Neutrophil (primary cell): Measurements from ENCODE around the gene RAF1.
A peak's percentile ranks its signal among the peaks of the same experiment; 100 is the strongest.

ENCODE experiments used
- H3K27ac ChIP-seq: fragments of 200-600 bp; sonication (generic); 2 replicates; pipeline ENCODE4 v1.5.1; 2016; ENCODE audit warnings: mild to moderate bottlenecking, moderate library complexity
- H3K27me3 ChIP-seq: fragments of 200-600 bp; sonication (generic); 2 replicates; pipeline ENCODE4 v1.6.0; 2016; ENCODE audit warnings: mild to moderate bottlenecking
- H3K36me3 ChIP-seq: fragments of 200-600 bp; sonication (generic); 2 replicates; pipeline ENCODE4 v1.5.1; 2017
- H3K4me1 ChIP-seq, 2 experiments: fragments of 200-600 bp in 1 of 2; sonication (generic) in 1 of 2; 1 replicate in 1 of 2; 2 replicates in 1 of 2; pipeline versions ENCODE4 v1.5.1 to v1.6.1; 2013 to 2016; ENCODE audit warnings: low read depth in 1 of 2, low read length in 1 of 2, mild to moderate bottlenecking in 1 of 2, moderate library complexity in 1 of 2; ENCODE audit not compliant: control insufficient read depth in 1 of 2, insufficient read depth in 1 of 2
- H3K4me3 ChIP-seq, 2 experiments: fragments of 200-600 bp in 1 of 2; sonication (generic) in 1 of 2; 1 replicate in 1 of 2; 2 replicates in 1 of 2; pipeline ENCODE4 v1.5.1; 2013 to 2016; ENCODE audit warnings: low read depth in 1 of 2, low read length in 1 of 2, mild to moderate bottlenecking in 1 of 2, moderate library complexity in 1 of 2
- H3K9me3 ChIP-seq: fragments of 200-600 bp; sonication (generic); 2 replicates; pipeline ENCODE4 v1.5.1; 2016
- TF ChIP-seq, protein P1 (sequence below): fragments of 200-600 bp; sonication (generic); IDR thresholded peaks from 2 replicates; pipeline ENCODE4 v1.5.1; 2016; ENCODE audit warnings: antibody characterized with exemption

RAF1 gene

GRCh38 chr3:12695916-12696315 lies 32.0 kb upstream of the RAF1 start:
- Histone ChIP-seq H3K27me3 (no peaks in the 10 kb centered on the region), H3K4me3 (no peak overlapping the region), H3K27ac (peak overlapping the region; percentile 78), H3K9me3 (no peaks in the 10 kb centered on the region), H3K4me1 (peaks cover 13 to 16% of the 10 kb centered on the region in 2 experiments), H3K36me3 (no peaks in the 10 kb centered on the region)
- TF ChIP-seq, protein P1, sequence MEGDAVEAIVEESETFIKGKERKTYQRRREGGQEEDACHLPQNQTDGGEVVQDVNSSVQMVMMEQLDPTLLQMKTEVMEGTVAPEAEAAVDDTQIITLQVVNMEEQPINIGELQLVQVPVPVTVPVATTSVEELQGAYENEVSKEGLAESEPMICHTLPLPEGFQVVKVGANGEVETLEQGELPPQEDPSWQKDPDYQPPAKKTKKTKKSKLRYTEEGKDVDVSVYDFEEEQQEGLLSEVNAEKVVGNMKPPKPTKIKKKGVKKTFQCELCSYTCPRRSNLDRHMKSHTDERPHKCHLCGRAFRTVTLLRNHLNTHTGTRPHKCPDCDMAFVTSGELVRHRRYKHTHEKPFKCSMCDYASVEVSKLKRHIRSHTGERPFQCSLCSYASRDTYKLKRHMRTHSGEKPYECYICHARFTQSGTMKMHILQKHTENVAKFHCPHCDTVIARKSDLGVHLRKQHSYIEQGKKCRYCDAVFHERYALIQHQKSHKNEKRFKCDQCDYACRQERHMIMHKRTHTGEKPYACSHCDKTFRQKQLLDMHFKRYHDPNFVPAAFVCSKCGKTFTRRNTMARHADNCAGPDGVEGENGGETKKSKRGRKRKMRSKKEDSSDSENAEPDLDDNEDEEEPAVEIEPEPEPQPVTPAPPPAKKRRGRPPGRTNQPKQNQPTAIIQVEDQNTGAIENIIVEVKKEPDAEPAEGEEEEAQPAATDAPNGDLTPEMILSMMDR: no peak

GRCh38 chr3:12695112-12695511 lies 31.2 kb upstream of the RAF1 start:
- TF ChIP-seq, protein P1: no peak
- Histone ChIP-seq H3K27me3 (no peaks in the 10 kb centered on the region), H3K9me3 (no peaks in the 10 kb centered on the region), H3K4me3 (no peak overlapping the region), H3K27ac (no peak overlapping the region), H3K36me3 (no peaks in the 10 kb centered on the region), H3K4me1 (peaks cover 13 to 16% of the 10 kb centered on the region in 2 experiments)

DNA sequence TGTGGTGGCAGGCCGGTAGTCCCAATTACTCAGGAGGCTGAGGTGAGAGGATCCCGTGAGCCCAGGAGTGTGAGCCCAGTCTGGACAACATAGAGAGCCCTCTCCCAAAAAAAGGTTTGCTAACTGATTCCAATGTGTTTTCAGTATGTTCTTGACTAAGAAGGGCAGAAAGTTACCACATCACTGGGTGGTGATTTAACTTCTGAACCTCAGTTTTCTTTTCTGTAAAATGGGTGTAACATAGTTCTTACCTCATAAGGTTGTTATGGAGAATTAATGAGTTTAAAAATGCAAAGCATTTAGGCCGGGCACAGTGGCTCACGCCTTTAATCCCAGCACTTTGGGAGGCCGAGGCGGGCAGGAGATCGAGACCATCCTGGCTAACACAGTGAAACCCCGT lies 28.5 kb upstream of the RAF1 start:
- TF ChIP-seq, protein P1: no peak
- no peak overlapping the region for H3K27ac ChIP-seq
- H3K4me1 ChIP-seq: peaks cover 21 to 25% of the 10 kb centered on the region in 2 experiments
- no peaks in the 10 kb centered on the region for H3K36me3 ChIP-seq
- no peaks in the 10 kb centered on the region for H3K9me3 ChIP-seq
- no peaks in the 10 kb centered on the region for H3K27me3 ChIP-seq
- no peak overlapping the region for H3K4me3 ChIP-seq

- Histone ChIP-seq H3K4me1 (peaks cover 5 to 12% of the 10 kb centered on the region in 2 experiments), H3K4me3 (no peak overlapping the region), H3K36me3 (no peaks in the 10 kb centered on the region), H3K27ac (no peak overlapping the region), H3K27me3 (no peaks in the 10 kb centered on the region), H3K9me3 (no peaks in the 10 kb centered on the region)
- TF ChIP-seq, protein P1: no peak
These were observed 26.2 kb upstream of the RAF1 start for GRCh38 chr3:12689997-12690711.

DNA sequence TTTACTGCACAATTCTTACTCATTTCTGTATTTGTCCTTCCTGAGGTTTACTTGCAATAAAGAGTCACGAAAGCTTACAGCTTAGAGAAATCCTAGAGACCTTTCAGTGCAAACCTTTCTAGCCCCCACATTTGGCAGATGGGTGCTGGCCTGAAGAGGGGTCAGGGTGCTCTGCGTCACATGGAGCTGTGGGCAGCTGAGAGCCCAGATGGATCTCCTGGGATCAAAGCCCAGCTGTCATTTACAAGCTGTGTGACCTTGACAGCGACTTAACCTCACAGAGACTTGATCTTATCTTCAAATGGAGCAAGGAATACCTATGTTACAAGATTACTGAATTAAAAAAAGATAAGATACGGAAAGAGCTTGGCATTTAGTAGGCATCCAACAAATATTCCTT lies 24.0 kb upstream of the RAF1 start:
- Histone ChIP-seq H3K9me3 (no peaks in the 10 kb centered on the region), H3K4me3 (no peak overlapping the region), H3K27ac (no peak overlapping the region), H3K36me3 (no peaks in the 10 kb centered on the region), H3K4me1 (peaks cover 12 to 19% of the 10 kb centered on the region in 2 experiments), H3K27me3 (no peaks in the 10 kb centered on the region)
- TF ChIP-seq, protein P1: no peak
